Measurements from ENCODE around the gene IPO5. TPM values are rescaled to one million over a fixed set of nuclear protein-coding genes. Genes with fewer than 3 reads are reported as not detected.
"Not testable (repeated sequence)": the region's sequence is repeated elsewhere in the genome, so short reads cannot be mapped to it uniquely, and the experiment has no call there.

IPO5 gene
- polyA plus RNA-seq, 3 donors = 17.5 to 21.6 (median 20.7) TPM

GRCh38 chr13:98036564-98037302, 83.3 kb downstream of the IPO5 start:
- H3K27ac Mint-ChIP-seq; DNase-seq; H3K27me3 ChIP-seq (ENCODE audit: control insufficient read depth in 2 of 2, insufficient read depth in 2 of 2, low read length in 2 of 2); H3K4me1 ChIP-seq (ENCODE audit: control insufficient read depth in 1 of 2, insufficient read depth in 2 of 2, low read length in 2 of 2); H3K9me3 Mint-ChIP-seq; H3K9ac ChIP-seq (ENCODE audit: insufficient read depth, low read length, poor library complexity, severe bottlenecking); intact Hi-C loops (cut with micrococcal nuclease); H3K36me3 ChIP-seq (replicated peaks in 1 of 2; ENCODE audit: control insufficient read depth in 1 of 2, insufficient read depth in 2 of 2, low read length in 2 of 2); H3K36me3 Mint-ChIP-seq; H3K4me1 Mint-ChIP-seq; H3K4me3 ChIP-seq (replicated peaks in 1 of 3; ENCODE audit: low read depth in 2 of 3, low read length in 3 of 3); H2AFZ ChIP-seq (ENCODE audit: insufficient read depth, low read depth, low read length, poor library complexity, severe bottlenecking); H3K27ac ChIP-seq (ENCODE audit: low read depth in 1 of 2, low read length in 2 of 2); H3K4me3 Mint-ChIP-seq; H3K4me2 ChIP-seq (replicated peaks; ENCODE audit: extremely low read depth, low read length, poor library complexity, severe bottlenecking); H3K9me3 ChIP-seq (replicated peaks in 1 of 2; ENCODE audit: control insufficient read depth in 1 of 2, insufficient read depth in 1 of 2, low read length in 2 of 2); H3K27me3 Mint-ChIP-seq (ENCODE audit: low read depth in 3 of 3); H3K79me2 ChIP-seq (ENCODE audit: insufficient read depth, low read length); H4K20me1 ChIP-seq (ENCODE audit: insufficient read depth, low read length): not testable (repeated sequence)
- 94% methylated on average over 6 of the region's 12 CpGs for WGBS (ENCODE audit: insufficient coverage)

- Mint-ChIP-seq H3K4me1 (no peaks in the 10 kb centered on the region), H3K36me3 (no peaks in the 10 kb centered on the region), H3K27me3 (ENCODE audit: low read depth in 3 of 3) (peaks cover 0 to 5% (median 2%) of the 10 kb centered on the region in 3 donors), H3K27ac (no peak overlapping the region), H3K9me3 (peaks cover 0 to 2% (median 0%) of the 10 kb centered on the region in 7 donors), H3K4me3 (no peak overlapping the region)
- TF ChIP-seq CTCF (IDR thresholded peaks at IDR 0.05) = no peak
- intact Hi-C loops (cut with micrococcal nuclease) = no loop called here
- Histone ChIP-seq H3K36me3 (replicated peaks in 1 of 2; ENCODE audit: control insufficient read depth in 1 of 2, insufficient read depth in 2 of 2, low read length in 2 of 2) (no peaks in the 10 kb centered on the region), H2AFZ (ENCODE audit: insufficient read depth, low read depth, low read length, poor library complexity, severe bottlenecking) (no peak overlapping the region), H3K9ac (ENCODE audit: insufficient read depth, low read length, poor library complexity, severe bottlenecking) (no peak overlapping the region), H3K4me3 (replicated peaks in 1 of 3; ENCODE audit: low read depth in 2 of 3, low read length in 3 of 3) (no peak overlapping the region), H3K27ac (ENCODE audit: low read depth in 1 of 2, low read length in 2 of 2) (no peak overlapping the region), H3K79me2 (ENCODE audit: insufficient read depth, low read length) (no peaks in the 10 kb centered on the region), H4K20me1 (ENCODE audit: insufficient read depth, low read length) (no peaks in the 10 kb centered on the region), H3K27me3 (ENCODE audit: control insufficient read depth in 2 of 2, insufficient read depth in 2 of 2, low read length in 2 of 2) (no peaks in the 10 kb centered on the region), H3K4me2 (replicated peaks; ENCODE audit: extremely low read depth, low read length, poor library complexity, severe bottlenecking) (no peak overlapping the region), H3K4me1 (ENCODE audit: control insufficient read depth in 1 of 2, insufficient read depth in 2 of 2, low read length in 2 of 2) (no peaks in the 10 kb centered on the region), H3K9me3 (replicated peaks in 1 of 2; ENCODE audit: control insufficient read depth in 1 of 2, insufficient read depth in 1 of 2, low read length in 2 of 2) (no peaks in the 10 kb centered on the region)
- 100% methylated on average over 5 of the region's 7 CpGs for WGBS (ENCODE audit: insufficient coverage)
- no peak for DNase-seq
Observed at GRCh38 chr13:98039261-98039660, 85.8 kb downstream of the IPO5 start.
